ENCODE data around the gene FBXO46.
"Not testable (repeated sequence)": the region's sequence is repeated elsewhere in the genome, so short reads cannot be mapped to it uniquely, and the experiment has no call there.

The FBXO46 gene

GRCh38 chr19:45757695-45758094 is 27.0 kb upstream of the FBXO46 start:
- H3K27ac ChIP-seq: no peak overlapping the region
- no peak for TF ChIP-seq CTCF (conservative IDR thresholded peaks at IDR 0.05)

- H3K27ac ChIP-seq: no peak overlapping the region
- TF ChIP-seq CTCF (conservative IDR thresholded peaks at IDR 0.05): no peak
Observed at GRCh38 chr19:45754323-45754722, 23.6 kb upstream of the FBXO46 start.

- no peak for TF ChIP-seq CTCF (conservative IDR thresholded peaks at IDR 0.05)
- no peak overlapping the region for H3K27ac ChIP-seq
Observed at GRCh38 chr19:45753548-45753947, 22.9 kb upstream of the FBXO46 start.

- no peak for TF ChIP-seq CTCF (conservative IDR thresholded peaks at IDR 0.05)
Observed at GRCh38 chr19:45752639-45753038, 21.9 kb upstream of the FBXO46 start.

GRCh38 chr19:45751483-45751882 is 20.8 kb upstream of the FBXO46 start:
- not testable (repeated sequence) for H3K27ac ChIP-seq

More at GRCh38 chr19:45752639-45753038, 21.9 kb upstream of the FBXO46 start:
- no peak overlapping the region for H3K27ac ChIP-seq

GRCh38 chr19:45747513-45747912 is 16.8 kb upstream of the FBXO46 start:
- no peak overlapping the region for H3K27ac ChIP-seq
- no peak for TF ChIP-seq CTCF (conservative IDR thresholded peaks at IDR 0.05)

- H3K27ac ChIP-seq: no peak overlapping the region
- TF ChIP-seq CTCF (conservative IDR thresholded peaks at IDR 0.05): no peak
Observed at GRCh38 chr19:45746866-45747265, 16.2 kb upstream of the FBXO46 start.

- H3K27ac ChIP-seq: no peak overlapping the region
- no peak for TF ChIP-seq CTCF (conservative IDR thresholded peaks at IDR 0.05)
Observed at GRCh38 chr19:45745606-45746005, 14.9 kb upstream of the FBXO46 start.

Data from VCaP (cell line).